Uterus (tissue), 2 donors: ENCODE results near the gene RAPGEF3.

Experiments
- POLR2A ChIP-seq, 2 donors: fragments of 450-650 bp; IDR thresholded peaks; one replicate each; pipeline ENCODE4 v1.6.1; 2016; ENCODE audit warnings: antibody characterized with exemption in 2 of 2, mild to moderate bottlenecking in 1 of 2, moderate library complexity in 1 of 2
- TF ChIP-seq, protein P1 (sequence below), 4 experiments: fragments of 200-600 bp in 2 of 4; fragments of 450-650 bp in 2 of 4; sonication (generic) in 2 of 4; IDR thresholded peaks; one replicate each; pipeline ENCODE4 v1.5.1; 2016 to 2019; ENCODE audit warnings: antibody characterized with exemption in 4 of 4, mild to moderate bottlenecking in 2 of 4, moderate library complexity in 1 of 4

DNA sequence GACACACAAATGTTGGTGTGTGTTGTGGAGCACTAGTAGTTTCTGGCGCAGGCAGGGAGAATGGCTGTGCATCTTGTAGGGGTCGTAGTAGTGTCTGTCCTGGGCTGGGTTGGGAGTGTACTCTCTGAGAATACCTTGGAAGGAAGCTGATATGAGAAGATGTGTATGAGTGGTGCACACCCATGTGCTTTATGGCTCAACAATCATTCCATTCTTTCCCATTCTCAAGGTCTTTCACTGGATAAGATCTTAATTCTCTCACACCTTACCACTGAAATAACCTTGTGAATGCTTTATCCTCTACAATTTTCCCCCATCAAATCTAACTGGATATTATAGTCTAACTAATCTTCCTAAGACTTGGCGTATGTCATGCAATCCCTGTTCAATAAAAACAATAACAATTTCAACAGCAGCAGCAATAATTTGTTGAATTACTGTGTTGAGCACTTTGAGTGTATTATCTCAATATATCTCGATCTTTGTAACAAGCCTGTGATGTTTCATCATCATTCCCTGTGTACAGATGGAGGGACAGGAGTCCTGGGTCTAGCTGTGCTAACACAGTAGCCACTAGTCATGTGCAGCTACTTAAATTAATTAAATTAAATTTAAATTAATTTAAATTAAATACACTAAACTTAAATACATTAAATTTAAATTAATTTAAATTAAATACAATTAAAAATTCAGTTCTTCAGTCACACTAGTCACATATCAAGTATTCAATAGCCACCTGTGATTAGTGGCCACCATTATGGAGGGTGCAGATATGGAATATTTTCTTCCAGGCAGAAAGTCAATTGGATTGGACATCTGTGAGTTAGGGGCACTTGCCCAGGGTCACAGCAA, 10.8 kb upstream of the RAPGEF3 start:
- TF ChIP-seq POLR2A (IDR thresholded peaks at IDR 0.05): no peak
- TF ChIP-seq, protein P1, sequence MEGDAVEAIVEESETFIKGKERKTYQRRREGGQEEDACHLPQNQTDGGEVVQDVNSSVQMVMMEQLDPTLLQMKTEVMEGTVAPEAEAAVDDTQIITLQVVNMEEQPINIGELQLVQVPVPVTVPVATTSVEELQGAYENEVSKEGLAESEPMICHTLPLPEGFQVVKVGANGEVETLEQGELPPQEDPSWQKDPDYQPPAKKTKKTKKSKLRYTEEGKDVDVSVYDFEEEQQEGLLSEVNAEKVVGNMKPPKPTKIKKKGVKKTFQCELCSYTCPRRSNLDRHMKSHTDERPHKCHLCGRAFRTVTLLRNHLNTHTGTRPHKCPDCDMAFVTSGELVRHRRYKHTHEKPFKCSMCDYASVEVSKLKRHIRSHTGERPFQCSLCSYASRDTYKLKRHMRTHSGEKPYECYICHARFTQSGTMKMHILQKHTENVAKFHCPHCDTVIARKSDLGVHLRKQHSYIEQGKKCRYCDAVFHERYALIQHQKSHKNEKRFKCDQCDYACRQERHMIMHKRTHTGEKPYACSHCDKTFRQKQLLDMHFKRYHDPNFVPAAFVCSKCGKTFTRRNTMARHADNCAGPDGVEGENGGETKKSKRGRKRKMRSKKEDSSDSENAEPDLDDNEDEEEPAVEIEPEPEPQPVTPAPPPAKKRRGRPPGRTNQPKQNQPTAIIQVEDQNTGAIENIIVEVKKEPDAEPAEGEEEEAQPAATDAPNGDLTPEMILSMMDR (IDR thresholded peaks at IDR 0.05): no peak
